Ovary (tissue), 9 donors: ENCODE data around the gene DAAM1. TPM values are rescaled to one million over a fixed set of nuclear protein-coding genes. Genes with fewer than 3 reads are reported as not detected.
A peak's percentile ranks its signal among the peaks of the same experiment; 100 is the strongest.

Source experiments
- DNase-seq, 5 donors: peaks; one replicate each; pipeline ENCODE4 v3.0.0-alpha.2; 2019 to 2020
- H3K27ac ChIP-seq, 2 donors: fragments of 200-600 bp; one replicate each; pipeline versions ENCODE4 v1.5.1 to v1.8.0; 2019 to 2022
- H3K27me3 ChIP-seq: fragments of 200-600 bp; one replicate; pipeline ENCODE4 v1.8.0; 2022
- H3K36me3 ChIP-seq: fragments of 200-600 bp; sonication (generic); one replicate; pipeline ENCODE4 v1.5.1; 2019
- H3K4me1 ChIP-seq: one replicate; pipeline ENCODE4 v1.8.1; 2013; ENCODE audit warnings: mild to moderate bottlenecking, moderate library complexity; ENCODE audit not compliant: insufficient read depth
- H3K4me3 ChIP-seq: fragments of 200-600 bp; sonication (generic); one replicate; pipeline ENCODE4 v1.5.1; 2017
- H3K9me3 ChIP-seq, 2 donors: fragments of 200-600 bp in 1 of 2; sonication (generic) in 1 of 2; one replicate each; pipeline versions ENCODE4 v1.5.1 to v1.8.1; 2013 to 2019; ENCODE audit warnings: mild to moderate bottlenecking in 1 of 2, moderate library complexity in 1 of 2
- EP300 ChIP-seq: sonication (generic); formaldehyde crosslinking; IDR thresholded peaks from one replicate; pipeline ENCODE4 v1.6.1; 2017; ENCODE audit warnings: antibody characterized with exemption
- POLR2A ChIP-seq: fragments of 450-650 bp; IDR thresholded peaks from one replicate; pipeline ENCODE4 v1.6.1; 2017; ENCODE audit warnings: antibody characterized with exemption, mild to moderate bottlenecking, moderate library complexity
- WGBS, 3 donors: extraction: QIAGEN DNeasy Blood & Tissue Kit in 1 of 3; methylation state at CpG; one replicate each; pipeline versions ENCODE4 v1.1.5 to v1.1.7; 2013 to 2017; 5-methylcytosine and 5-hydroxymethylcytosine counted together
- intact Hi-C, 4 donors: fragments of 100-400 bp; cut with DNase I; formaldehyde crosslinking; loops; one replicate each; pipeline versions ENCODE4 v1.11.0 to v1.15.1; 2022 to 2023
- polyA plus RNA-seq, 2 donors: library from polyadenylated mRNA; stranded (reverse); fragments of 200-250 nt in 1 of 2; fragments of 350-450 nt in 1 of 2; fragmentation: Illumina TruSeq in 1 of 2; extraction: RNeasy Lipid Tissue Mini Kit (QIAGEN cat#74804) in 1 of 2; gene quantifications; one replicate each; pipeline ENCODE4 v1.2.3, GENCODE V29; 2013 to 2014
- total RNA-seq, 7 donors: library from RNA; depleted of rRNA in 2 of 7; stranded (reverse); fragments of >200 nt in 2 of 7; fragmentation: NEBNext Ultra II Directional in 3 of 7; extraction: Animal tissue kit (Norgen Biotek cat#: 25700) in 3 of 7; gene quantifications; one replicate each; pipeline versions ENCODE4 v1.1.0 to v1.2.4, GENCODE V29; 2016 to 2023
- TF ChIP-seq, protein P1 (sequence below), 3 donors: fragments of 450-650 bp in 2 of 3; fragments of 200-600 bp in 1 of 3; IDR thresholded peaks; one replicate each; pipeline versions ENCODE4 v1.5.1 to v1.8.0; 2016 to 2022; ENCODE audit warnings: antibody characterized with exemption in 3 of 3, mild to moderate bottlenecking in 1 of 3
- donor health status: DM: no; HTN: no; CAD: no; lungs with moderate emphysema.
- donor health status: DM: no; HTN: no; CAD: no.
- donor health status: Bipolar disorder and iron deficiency.
- donor health status: DM: yes; HTN: yes; CAD: no.
- donor health status: DM: no; HTN: no; CAD: no.
- donor health status: DM: yes; HTN: yes; CAD: no.

DAAM1 gene
- total and polyA plus RNA-seq, 9 donors, result 19.0 to 83.3 (median 35.3) TPM

DNA sequence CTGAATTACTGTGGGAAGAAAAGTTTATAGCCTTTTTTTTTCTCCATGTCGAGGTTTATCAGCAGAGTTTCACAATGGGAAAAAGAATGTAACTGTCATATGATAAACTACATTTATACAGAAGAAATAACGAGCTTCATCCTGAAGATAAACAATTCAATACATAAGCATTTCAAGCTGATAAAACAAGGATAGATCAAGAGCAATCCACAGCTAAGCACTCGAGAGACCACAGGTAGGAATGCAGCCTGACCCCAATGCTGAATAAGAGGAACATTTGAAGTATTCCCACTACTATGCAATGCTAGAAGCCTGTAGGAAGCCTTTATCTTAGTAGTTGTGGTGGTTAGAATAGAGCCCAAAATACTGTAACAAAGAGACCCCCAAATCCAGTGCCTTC, 32.6 kb upstream of the DAAM1 start:
- Histone ChIP-seq H3K4me1 (no peaks in the 10 kb centered on the region), H3K27ac (no peak overlapping the region), H3K9me3 (no peaks in the 10 kb centered on the region), H3K27me3 (no peaks in the 10 kb centered on the region), H3K36me3 (no peaks in the 10 kb centered on the region), H3K4me3 (no peak overlapping the region)
- DNase-seq, result no peak
- intact Hi-C loops, result no loop called here
- TF ChIP-seq POLR2A, result no peak
- TF ChIP-seq, protein P1, sequence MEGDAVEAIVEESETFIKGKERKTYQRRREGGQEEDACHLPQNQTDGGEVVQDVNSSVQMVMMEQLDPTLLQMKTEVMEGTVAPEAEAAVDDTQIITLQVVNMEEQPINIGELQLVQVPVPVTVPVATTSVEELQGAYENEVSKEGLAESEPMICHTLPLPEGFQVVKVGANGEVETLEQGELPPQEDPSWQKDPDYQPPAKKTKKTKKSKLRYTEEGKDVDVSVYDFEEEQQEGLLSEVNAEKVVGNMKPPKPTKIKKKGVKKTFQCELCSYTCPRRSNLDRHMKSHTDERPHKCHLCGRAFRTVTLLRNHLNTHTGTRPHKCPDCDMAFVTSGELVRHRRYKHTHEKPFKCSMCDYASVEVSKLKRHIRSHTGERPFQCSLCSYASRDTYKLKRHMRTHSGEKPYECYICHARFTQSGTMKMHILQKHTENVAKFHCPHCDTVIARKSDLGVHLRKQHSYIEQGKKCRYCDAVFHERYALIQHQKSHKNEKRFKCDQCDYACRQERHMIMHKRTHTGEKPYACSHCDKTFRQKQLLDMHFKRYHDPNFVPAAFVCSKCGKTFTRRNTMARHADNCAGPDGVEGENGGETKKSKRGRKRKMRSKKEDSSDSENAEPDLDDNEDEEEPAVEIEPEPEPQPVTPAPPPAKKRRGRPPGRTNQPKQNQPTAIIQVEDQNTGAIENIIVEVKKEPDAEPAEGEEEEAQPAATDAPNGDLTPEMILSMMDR (IDR thresholded peaks at IDR 0.05), result no peak
- no peak for TF ChIP-seq EP300
- 27 to 36% (median 32%) methylated on average over 3 of the region's 3 CpGs for WGBS, 3 donors

DNA sequence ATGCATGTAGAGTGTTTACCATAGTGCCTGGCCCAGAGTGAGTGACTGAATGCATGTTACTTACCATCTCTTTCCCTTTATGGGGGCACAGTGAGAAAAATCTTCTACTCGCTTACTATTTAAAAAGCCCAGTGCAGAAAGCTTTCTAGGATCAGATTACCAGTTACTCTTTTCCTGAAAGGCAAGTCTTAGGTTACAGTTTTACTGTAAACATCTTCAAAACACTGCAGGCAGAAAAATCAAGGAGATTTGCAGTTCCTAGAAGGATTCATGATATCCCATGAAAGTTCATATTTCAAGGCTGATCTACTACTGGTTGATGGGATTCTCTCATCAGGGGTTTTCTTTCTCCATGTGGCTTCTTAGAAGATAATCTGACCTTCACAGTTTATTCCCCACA, 29.3 kb upstream of the DAAM1 start:
- WGBS, 3 donors, result 24 to 84% (median 74%) methylated on average over 1 of the region's 1 CpG
- TF ChIP-seq, protein P1 (IDR thresholded peaks at IDR 0.05), result no peak
- TF ChIP-seq POLR2A (no peak), EP300 (no peak)
- H3K4me1 ChIP-seq, result no peaks in the 10 kb centered on the region

DNA sequence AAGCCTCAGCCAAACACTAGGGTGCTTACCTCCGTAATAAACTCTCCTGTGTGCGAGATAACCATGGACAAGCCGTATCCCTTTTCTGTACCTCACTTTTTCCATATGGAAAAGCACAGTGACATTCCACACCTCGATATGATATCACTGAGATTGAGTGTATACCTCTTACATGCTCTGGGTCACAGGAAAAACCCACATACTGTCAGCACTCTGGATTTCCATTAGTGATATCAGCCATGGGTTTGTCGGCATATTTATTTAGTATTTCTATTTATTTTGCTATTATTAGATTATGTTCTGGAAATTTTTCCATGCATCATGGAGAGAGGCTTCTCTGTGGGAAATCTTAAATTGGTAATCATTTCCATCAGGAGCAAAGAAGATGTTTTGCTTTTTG, 28.0 kb upstream of the DAAM1 start:
- intact Hi-C loops, result no loop called here
- Histone ChIP-seq H3K4me3 (no peak overlapping the region), H3K4me1 (no peaks in the 10 kb centered on the region), H3K9me3 (no peaks in the 10 kb centered on the region), H3K27me3 (no peaks in the 10 kb centered on the region), H3K27ac (no peak overlapping the region), H3K36me3 (no peaks in the 10 kb centered on the region)
- no peak for DNase-seq
- 78 to 86% (median 80%) methylated on average over 5 of the region's 5 CpGs for WGBS, 3 donors
- TF ChIP-seq, protein P1 (IDR thresholded peaks at IDR 0.05), result no peak

More for the DNA sequence above, 29.3 kb upstream of the DAAM1 start:
- no peak overlapping the region for H3K4me3 ChIP-seq
- no peaks in the 10 kb centered on the region for H3K9me3 ChIP-seq
- no peaks in the 10 kb centered on the region for H3K27me3 ChIP-seq
- no peak for DNase-seq
- H3K27ac ChIP-seq, result no peak overlapping the region
- intact Hi-C loops, result no loop called here
- no peaks in the 10 kb centered on the region for H3K36me3 ChIP-seq

DNA sequence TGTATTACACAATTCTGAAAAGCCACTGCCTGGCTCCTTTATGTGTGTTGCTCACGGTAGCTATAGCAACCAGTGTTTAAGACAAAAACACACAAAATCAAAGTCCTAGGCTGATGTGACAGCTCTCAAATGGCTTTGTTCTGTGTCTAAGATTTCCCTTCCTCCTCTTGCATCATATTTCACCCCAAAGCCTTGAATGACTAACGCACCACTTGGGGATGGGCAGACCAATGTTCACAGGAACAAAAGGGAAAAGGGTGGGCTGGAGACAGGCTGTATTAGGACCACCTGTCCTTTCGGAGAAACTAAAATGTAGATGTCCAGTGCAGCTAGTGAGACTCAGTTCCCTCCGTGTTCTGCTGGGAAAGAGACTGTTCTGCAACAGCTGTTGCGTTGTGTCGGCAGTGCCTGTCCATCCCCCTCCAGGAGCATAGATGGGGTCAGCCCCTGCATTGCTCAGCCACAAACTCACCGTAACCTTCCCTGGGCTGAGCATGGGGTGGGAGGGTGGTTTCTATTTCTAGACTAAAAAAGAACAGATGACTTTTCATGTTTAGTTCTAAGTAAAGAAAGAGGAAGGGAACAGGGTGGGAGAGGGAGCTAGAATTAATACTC, 26.8 kb upstream of the DAAM1 start:
- TF ChIP-seq, protein P1 (IDR thresholded peaks at IDR 0.05), result no peak
- TF ChIP-seq POLR2A, result no peak
- no peak for TF ChIP-seq EP300
- no peak for DNase-seq
- Histone ChIP-seq H3K27me3 (no peaks in the 10 kb centered on the region), H3K9me3 (no peaks in the 10 kb centered on the region), H3K4me1 (no peaks in the 10 kb centered on the region), H3K36me3 (no peaks in the 10 kb centered on the region), H3K27ac (no peak overlapping the region), H3K4me3 (peak overlapping the region; percentile 8)
- WGBS, 3 donors, result 48 to 53% (median 49%) methylated on average over 7 of the region's 7 CpGs
- intact Hi-C loops, result no loop called here
